Left lung (tissue), 10 donors: ENCODE results near the gene ZNF101. TPM values are rescaled to one million over a fixed set of nuclear protein-coding genes. Genes with fewer than 3 reads are reported as not detected.
"Not testable (repeated sequence)": the region's sequence is repeated elsewhere in the genome, so short reads cannot be mapped to it uniquely, and the experiment has no call there.

Experiments
- ATAC-seq: fragments of 200-7000 bp; cut with Tn5 transposase; one replicate; pipeline ENCODE4 v1.9.1; 2020; ENCODE audit warnings: moderate library complexity
- DNase-seq, 4 donors: peaks; one replicate each; pipeline ENCODE4 v3.0.0-alpha.2; 2013 to 2020
- H3K27ac ChIP-seq, 2 donors: fragments of 200-600 bp; sonication (generic) in 1 of 2; one replicate each; pipeline versions ENCODE4 v1.5.0 to v1.8.0; 2020 to 2021
- H3K27me3 ChIP-seq, 2 donors: fragments of 200-600 bp; sonication (generic) in 1 of 2; one replicate each; pipeline versions ENCODE4 v1.5.0 to v1.8.0; 2020 to 2021
- H3K36me3 ChIP-seq, 2 donors: fragments of 200-600 bp; sonication (generic) in 1 of 2; one replicate each; pipeline versions ENCODE4 v1.5.0 to v1.8.0; 2020 to 2021
- H3K4me1 ChIP-seq, 2 donors: fragments of 200-600 bp; one replicate each; pipeline ENCODE4 v1.8.0; 2021
- H3K4me3 ChIP-seq, 2 donors: fragments of 200-600 bp; sonication (generic) in 1 of 2; one replicate each; pipeline versions ENCODE4 v1.5.0 to v1.8.0; 2020 to 2021; ENCODE audit warnings: mild to moderate bottlenecking in 1 of 2
- H3K9me3 ChIP-seq, 2 donors: fragments of 200-600 bp; sonication (generic) in 1 of 2; one replicate each; pipeline versions ENCODE4 v1.5.0 to v1.8.0; 2020 to 2021
- CTCF ChIP-seq, 2 donors: fragments of 200-600 bp; sonication (generic) in 1 of 2; IDR thresholded peaks; one replicate each; pipeline versions ENCODE4 v1.5.0 to v1.8.0; 2021; ENCODE audit warnings: antibody characterized with exemption in 2 of 2
- intact Hi-C, 2 donors: fragments of 100-400 bp; cut with DNase I; formaldehyde crosslinking; loops; one replicate each; pipeline versions ENCODE4 v1.11.2 to v1.14.2; 2022
- polyA plus RNA-seq, 6 donors: library from polyadenylated mRNA; unstranded; fragments of 120-200 nt; gene quantifications; one replicate each; pipeline ENCODE4 v1.2.1, GENCODE V29; 2013; ENCODE audit not compliant: insufficient read length in 6 of 6
- total RNA-seq, 2 donors: library from RNA; stranded (reverse); fragmentation: NEBNext Ultra II Directional; extraction: Animal tissue kit (Norgen Biotek cat#: 25700); gene quantifications; one replicate each; pipeline ENCODE4 v1.2.1, GENCODE V29; 2021
- donor health status: DM: no; HTN: yes; CAD: no.
- donor health status: DM: no; HTN: no; CAD: no.

Gene ZNF101
- total and polyA plus RNA-seq, 8 donors = 9.7 to 17.5 (median 13.5) TPM

- DNase-seq = no peak
- no peak overlapping the region for H3K4me3 ChIP-seq
These were observed 17.9 kb downstream of the ZNF101 start for GRCh38 chr19:19686580-19686979.

GRCh38 chr19:19687090-19687489, 18.5 kb downstream of the ZNF101 start:
- intact Hi-C loops = no loop called here

More at GRCh38 chr19:19686580-19686979, 17.9 kb downstream of the ZNF101 start:
- peaks cover 0 to 75% of the 10 kb centered on the region in 2 donors for H3K9me3 ChIP-seq
- no peaks in the 10 kb centered on the region for H3K4me1 ChIP-seq
- no peak for TF ChIP-seq CTCF (IDR thresholded peaks at IDR 0.05)
- H3K36me3 ChIP-seq = peaks cover 0 to 9% of the 10 kb centered on the region in 2 donors
- H3K27me3 ChIP-seq = no peaks in the 10 kb centered on the region
- H3K27ac ChIP-seq = no peak overlapping the region
- ATAC-seq = no peak
- intact Hi-C loops = no loop called here

GRCh38 chr19:19689023-19689422, 20.4 kb downstream of the ZNF101 start:
- H3K4me3 ChIP-seq, H3K27ac ChIP-seq, DNase-seq, H3K27me3 ChIP-seq, H3K4me1 ChIP-seq, ATAC-seq, intact Hi-C loops, H3K36me3 ChIP-seq: not testable (repeated sequence)
- peaks cover 0 to 72% of the 10 kb centered on the region in 2 donors for H3K9me3 ChIP-seq

More at GRCh38 chr19:19687090-19687489, 18.5 kb downstream of the ZNF101 start:
- Histone ChIP-seq H3K27me3 (no peaks in the 10 kb centered on the region), H3K9me3 (peaks cover 0 to 75% of the 10 kb centered on the region in 2 donors), H3K27ac (no peak overlapping the region), H3K36me3 (peaks cover 0 to 6% of the 10 kb centered on the region in 2 donors), H3K4me1 (no peaks in the 10 kb centered on the region), H3K4me3 (no peak overlapping the region)
- TF ChIP-seq CTCF (IDR thresholded peaks at IDR 0.05) = no peak
- DNase-seq (no peak), ATAC-seq (no peak)

GRCh38 chr19:19691683-19692082, 23.0 kb downstream of the ZNF101 start:
- intact Hi-C loops = no loop called here
- no peaks in the 10 kb centered on the region for H3K36me3 ChIP-seq
- H3K27me3 ChIP-seq = no peaks in the 10 kb centered on the region

GRCh38 chr19:19696386-19696785, 27.7 kb downstream of the ZNF101 start:
- no peak overlapping the region for H3K27ac ChIP-seq
- no peak for TF ChIP-seq CTCF (IDR thresholded peaks at IDR 0.05)
- no peak for DNase-seq
- peaks cover 0 to 4% of the 10 kb centered on the region in 2 donors for H3K36me3 ChIP-seq
- intact Hi-C loops = no loop called here
- H3K4me3 ChIP-seq = no peak overlapping the region
- no peaks in the 10 kb centered on the region for H3K27me3 ChIP-seq
- ATAC-seq = no peak
- peaks cover 0 to 87% of the 10 kb centered on the region in 2 donors for H3K9me3 ChIP-seq
- H3K4me1 ChIP-seq = no peaks in the 10 kb centered on the region

More at GRCh38 chr19:19691683-19692082, 23.0 kb downstream of the ZNF101 start:
- H3K4me1 ChIP-seq = no peaks in the 10 kb centered on the region
- no peak for DNase-seq
- no peak for ATAC-seq
- no peak overlapping the region for H3K4me3 ChIP-seq
- no peak for TF ChIP-seq CTCF (IDR thresholded peaks at IDR 0.05)
- peaks cover 0 to 66% of the 10 kb centered on the region in 2 donors for H3K9me3 ChIP-seq
- no peak overlapping the region for H3K27ac ChIP-seq

GRCh38 chr19:19697589-19697988, 28.9 kb downstream of the ZNF101 start:
- Histone ChIP-seq H3K36me3 (peaks cover 0 to 4% of the 10 kb centered on the region in 2 donors), H3K4me3 (no peak overlapping the region), H3K27me3 (no peaks in the 10 kb centered on the region), H3K27ac (no peak overlapping the region), H3K9me3 (peaks cover 0 to 87% of the 10 kb centered on the region in 2 donors), H3K4me1 (no peaks in the 10 kb centered on the region)
- intact Hi-C loops = no loop called here
- DNase-seq (no peak), ATAC-seq (no peak)
- no peak for TF ChIP-seq CTCF (IDR thresholded peaks at IDR 0.05)

- DNase-seq, H3K27me3 ChIP-seq, intact Hi-C loops, H3K4me3 ChIP-seq, H3K27ac ChIP-seq, H3K4me1 ChIP-seq, ATAC-seq: not testable (repeated sequence)
- Histone ChIP-seq H3K9me3 (peaks cover 0 to 96% of the 10 kb centered on the region in 2 donors), H3K36me3 (peaks cover 0 to 19% of the 10 kb centered on the region in 2 donors)
These were observed 31.9 kb downstream of the ZNF101 start for GRCh38 chr19:19700493-19700892.
